ENCODE data around the gene CACNA1C. TPM values are rescaled to one million over a fixed set of nuclear protein-coding genes. Genes with fewer than 3 reads are reported as not detected.

Gene CACNA1C
- total RNA-seq, 1 experiment from 2014 or later = 1.1 TPM

- Histone ChIP-seq H4K8ac (replicated peaks; ENCODE audit: insufficient read length, low read depth, low read length) (no peak overlapping the region), H3K4ac (ENCODE audit: low read depth, low read length) (no peak overlapping the region), H3K9ac (ENCODE audit: extremely low read depth, insufficient read length, low read length) (no peak overlapping the region), H4K20me1 (ENCODE audit: control insufficient read depth, insufficient read depth, insufficient read length) (peaks cover 3% of the 10 kb centered on the region), H2BK5ac (ENCODE audit: insufficient read length, low read length) (no peak overlapping the region), H3K4me1 (ENCODE audit: insufficient read depth, low read length) (no peaks in the 10 kb centered on the region; the same call in 1 of the 2 replicates), H2AK5ac (ENCODE audit: insufficient read length, low read length) (no peak overlapping the region), H3K4me2 (ENCODE audit: insufficient read depth, insufficient read length, low read length) (no peak overlapping the region), H3K79me1 (ENCODE audit: insufficient read depth, low read depth, low read length, poor library complexity, severe bottlenecking) (no peaks in the 10 kb centered on the region), H3K18ac (ENCODE audit: insufficient read length, low read depth, low read length) (no peak overlapping the region), H4K5ac (ENCODE audit: insufficient read length, low read depth, low read length) (no peak overlapping the region), H2AFZ (ENCODE audit: low read length) (no peak overlapping the region), H4K91ac (ENCODE audit: insufficient read length, low read depth, low read length) (no peak overlapping the region), H2BK120ac (ENCODE audit: low read depth, low read length, poor library complexity, severe bottlenecking) (no peak overlapping the region), H3K27ac (ENCODE audit: insufficient read length, low read depth, low read length) (no peak overlapping the region), H3K56ac (ENCODE audit: insufficient read length, low read depth, low read length) (no peak overlapping the region), H2BK15ac (ENCODE audit: low read depth, low read length) (no peak overlapping the region), H3K27me3 (ENCODE audit: insufficient read depth, low read length) (no peaks in the 10 kb centered on the region), H3K23ac (ENCODE audit: insufficient read length, low read depth, low read length) (no peak overlapping the region), H2BK20ac (ENCODE audit: low read depth, low read length, poor library complexity, severe bottlenecking) (no peak overlapping the region), H3K23me2 (ENCODE audit: insufficient read length, low read depth, low read length, poor library complexity, severe bottlenecking) (no peaks in the 10 kb centered on the region), H2BK12ac (ENCODE audit: insufficient read length, low read depth, low read length) (no peak overlapping the region), H3T11ph (ENCODE audit: low read length) (no peak overlapping the region), H3K9me3 (ENCODE audit: control insufficient read depth, low read depth, low read length) (peaks cover 7% of the 10 kb centered on the region), H3K79me2 (ENCODE audit: insufficient read depth, low read length) (no peaks in the 10 kb centered on the region), H3K14ac (ENCODE audit: insufficient read depth, low read length) (no peak overlapping the region)
- DNase-seq = no peak
- Mint-ChIP-seq H3K27me3 (ENCODE audit: low read depth) (no peaks in the 10 kb centered on the region), H3K36me3 (ENCODE audit: insufficient read depth in 1 of 3, low read depth in 3 of 3) (peaks cover 4 to 5% (median 4%) of the 10 kb centered on the region in 3 experiments; a peak in 6 of 7 replicates), H3K4me3 (no peak overlapping the region), H3K27ac (no peak overlapping the region), H3K4me1 (peaks cover 13 to 14% of the 10 kb centered on the region in 2 experiments), H3K9me3 (peaks cover 9 to 12% of the 10 kb centered on the region in 2 experiments)
- WGBS (ENCODE audit: extremely low coverage, insufficient read length, low lambda C conversion rate) = no CpG with 5 or more reads among the region's 6 CpGs
- TF ChIP-seq CTCF (conservative IDR thresholded peaks at IDR 0.05) = no peak
These were observed 203.7 kb downstream of the CACNA1C start for GRCh38 chr12:2256453-2256852.

All from H9 (cell line).